Right lobe of liver (tissue), 4 donors: ENCODE data around the gene VAV2.

Experiments used
- CTCF ChIP-seq, 4 donors: fragments of 200-600 bp in 3 of 4; fragments of 450-650 bp in 1 of 4; IDR thresholded peaks; one replicate each; pipeline versions ENCODE4 v1.5.1 to v1.8.0; 2016 to 2022; ENCODE audit warnings: antibody characterized with exemption in 4 of 4, mild to moderate bottlenecking in 2 of 4
- POLR2A ChIP-seq: fragments of 450-650 bp; IDR thresholded peaks from one replicate; pipeline ENCODE4 v1.6.1; 2017; ENCODE audit warnings: antibody characterized with exemption, mild to moderate bottlenecking
- donor health status: DM: no; HTN: no; CAD: no.
- donor health status: DM: no; HTN: no; CAD: no.
- donor health status: DM: no; HTN: yes; CAD: no.

DNA sequence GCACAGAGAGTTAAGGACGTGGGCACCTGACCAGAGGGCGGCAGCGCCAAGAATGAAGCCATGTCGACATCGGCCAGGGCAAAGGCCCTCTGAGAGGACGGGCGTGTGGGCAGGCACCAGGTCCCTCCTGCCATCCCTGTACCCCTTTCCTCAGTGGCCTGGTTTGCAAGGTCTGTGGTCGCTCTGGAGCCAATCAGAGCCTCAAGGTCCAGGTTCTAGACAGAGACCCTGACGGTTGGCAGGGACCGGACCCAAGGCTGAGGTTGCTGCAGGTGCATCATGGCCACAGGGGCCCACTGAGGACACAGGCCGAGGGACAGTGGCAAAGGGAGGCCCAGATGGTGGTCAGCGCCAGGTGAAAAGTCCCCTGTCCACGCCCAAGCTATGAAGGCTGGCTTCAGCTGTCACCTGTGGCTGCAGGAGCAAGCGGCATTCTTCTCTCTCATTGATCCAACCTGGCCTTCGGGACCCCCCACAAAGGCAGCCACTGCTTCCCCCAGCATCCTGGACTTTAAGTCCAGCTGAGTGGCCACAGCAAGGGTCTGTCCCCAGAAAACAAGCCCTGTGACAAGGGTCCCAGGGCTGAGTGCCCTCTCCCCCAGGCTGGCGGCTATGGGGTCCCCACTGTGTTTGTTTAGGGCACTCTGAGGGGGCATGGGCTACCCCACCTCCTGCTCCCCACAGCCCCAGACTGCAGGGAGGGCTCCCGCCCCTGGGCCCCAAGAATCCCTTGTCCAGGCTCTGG lies 48.9 kb downstream of the VAV2 start:
- TF ChIP-seq CTCF (IDR thresholded peaks at IDR 0.05), result no peak
- no peak for TF ChIP-seq POLR2A
